ENCODE measurements around the gene MPZL3. TPM values are rescaled to one million over a fixed set of nuclear protein-coding genes. Genes with fewer than 3 reads are reported as not detected.

Gene MPZL3
- polyA plus RNA-seq, 5 donors: 5.5 to 9.2 (median 6.4) TPM

DNA sequence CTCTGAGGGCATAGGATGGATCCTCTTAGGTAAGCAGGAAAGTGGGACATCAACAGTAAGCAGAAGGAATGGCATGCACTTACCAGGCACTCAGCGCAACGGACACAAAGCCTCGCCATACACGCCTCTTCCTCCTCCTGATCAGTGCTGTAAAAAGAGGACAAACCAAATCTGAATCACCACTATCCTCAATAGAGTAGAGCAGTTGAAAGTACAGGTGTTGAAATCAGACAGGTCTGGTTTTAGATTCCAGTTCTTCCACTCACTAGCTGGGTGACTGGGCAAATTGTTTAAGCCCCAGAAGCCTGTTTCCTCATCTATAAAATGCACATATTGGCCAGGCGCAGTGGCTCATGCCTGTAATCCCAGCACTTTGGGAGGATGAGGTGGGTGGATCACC lies 18.8 kb downstream of the MPZL3 start:
- no peak for DNase-seq

DNA sequence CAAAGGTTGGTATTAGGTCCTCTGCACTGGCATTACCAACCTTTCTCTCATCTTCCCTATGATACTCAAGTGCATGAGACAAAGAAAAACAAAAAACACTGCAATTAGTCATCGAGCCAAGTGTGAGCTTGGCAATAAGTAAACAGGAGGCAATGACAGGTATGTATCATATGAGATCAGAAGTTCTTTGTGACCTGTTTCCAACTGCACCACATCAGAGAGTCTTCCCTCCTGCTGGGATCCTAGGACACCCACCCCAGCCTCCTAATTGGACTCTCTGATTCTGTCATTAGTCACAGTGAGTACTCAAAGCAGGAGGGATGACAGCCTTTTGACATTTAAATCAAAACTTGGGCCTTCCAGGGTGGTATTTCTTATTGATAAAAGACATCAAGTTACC lies 19.5 kb downstream of the MPZL3 start:
- DNase-seq: no peak

DNA sequence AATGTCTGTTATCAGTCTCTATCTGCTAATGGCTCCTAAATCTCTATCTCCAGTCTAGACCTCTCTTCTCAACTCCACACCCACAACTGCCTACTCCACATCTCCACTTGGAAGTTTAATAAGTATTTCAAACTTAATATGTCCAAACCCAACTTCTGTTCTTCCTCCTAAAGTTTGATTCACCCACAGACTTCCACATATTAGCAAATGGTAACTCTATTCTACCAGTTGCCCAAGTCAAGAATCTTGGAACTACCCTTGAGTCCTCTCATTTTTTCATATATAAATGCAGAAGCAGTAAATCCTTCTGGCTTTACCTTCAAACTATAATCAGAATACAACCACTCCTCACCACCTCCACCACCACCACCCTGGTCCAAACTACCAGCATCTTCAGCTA lies 20.7 kb downstream of the MPZL3 start:
- no peak for DNase-seq

DNA sequence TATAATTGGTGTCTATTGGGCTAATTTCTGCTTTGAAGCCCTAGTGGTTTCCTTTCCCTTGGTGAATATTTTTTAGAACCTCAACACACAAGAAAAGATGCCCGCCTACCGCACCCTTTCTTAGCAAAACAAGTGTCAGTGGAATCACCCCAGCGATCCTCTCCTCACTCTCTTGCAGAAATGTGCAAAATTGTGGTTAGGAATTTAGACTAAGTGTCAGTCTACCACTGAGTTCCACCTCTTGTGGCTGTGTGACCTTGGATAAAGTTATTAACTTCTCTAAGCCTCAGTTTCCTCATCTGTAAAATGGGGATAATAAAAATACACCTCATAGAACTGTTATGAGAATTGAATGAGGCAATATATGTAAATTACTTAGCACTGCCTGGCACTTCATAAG lies 22.1 kb downstream of the MPZL3 start:
- no peak for DNase-seq

DNA sequence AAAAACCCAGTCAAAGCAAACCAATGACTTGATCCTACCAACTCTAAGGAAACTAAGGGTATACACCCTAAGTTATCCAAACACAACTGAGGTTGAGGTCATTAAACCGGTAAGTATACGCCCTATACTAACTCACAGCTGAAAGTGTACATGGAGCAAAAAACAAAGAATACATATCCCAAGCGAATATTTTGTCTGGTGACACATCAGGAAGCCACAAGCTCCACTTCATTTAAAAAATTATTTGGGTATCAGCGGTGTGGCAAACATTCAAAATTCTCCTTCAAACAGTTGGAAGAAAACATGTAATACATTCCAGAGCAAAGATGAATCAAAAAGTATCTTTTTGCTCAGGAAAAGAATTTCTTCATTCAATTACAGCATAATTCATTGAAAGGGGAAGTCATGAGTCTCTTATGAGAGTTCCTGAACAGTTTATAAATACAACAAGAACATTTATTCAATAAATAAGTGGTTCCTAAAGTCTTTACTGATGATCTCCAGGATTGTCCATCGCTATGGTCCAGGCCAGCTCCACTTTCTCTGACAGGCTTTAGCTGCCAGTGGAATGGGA lies 22.8 kb downstream of the MPZL3 start:
- no peak for DNase-seq

DNA sequence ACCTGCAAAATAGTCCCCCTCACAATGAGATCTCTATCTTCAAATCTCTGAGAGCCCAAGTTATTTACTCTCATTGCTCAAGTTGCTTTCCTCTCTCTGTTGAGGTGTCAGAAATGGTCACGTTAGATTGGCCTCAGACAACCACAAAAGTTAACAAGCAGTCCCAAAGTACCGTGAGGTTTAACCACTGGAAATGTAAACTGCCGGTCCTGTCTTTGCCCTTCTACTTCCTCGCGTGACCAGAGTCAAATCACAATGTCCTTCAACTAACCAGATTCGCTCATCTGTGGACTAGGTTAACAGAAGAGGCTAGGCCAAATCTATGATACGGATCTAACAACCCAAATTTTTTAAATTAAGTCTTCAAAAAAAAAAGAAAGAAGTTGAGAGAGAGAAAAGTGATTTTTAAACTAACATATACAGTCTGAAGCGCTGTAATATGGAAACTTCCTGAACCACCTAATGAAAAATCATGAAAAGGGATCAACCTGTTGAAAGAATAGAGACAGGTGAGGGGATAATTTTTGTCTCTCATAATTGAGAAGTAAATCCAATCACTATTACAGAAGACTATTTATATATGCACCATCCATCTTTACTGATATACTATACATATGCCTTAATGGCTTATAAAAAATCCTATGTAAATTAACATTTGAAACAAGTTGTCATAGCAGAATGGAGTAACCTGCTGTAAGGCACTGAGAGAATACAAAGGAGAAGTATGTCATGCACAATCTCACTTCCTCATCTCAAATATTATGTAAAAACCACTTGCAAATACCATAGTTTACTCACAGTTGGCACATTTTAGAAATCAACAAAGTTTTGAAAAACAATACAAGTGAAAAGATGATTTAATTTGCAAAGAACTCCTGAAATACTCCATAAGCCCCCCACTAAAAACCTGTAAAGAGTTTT lies 24.0 kb downstream of the MPZL3 start:
- no peak for DNase-seq

DNA sequence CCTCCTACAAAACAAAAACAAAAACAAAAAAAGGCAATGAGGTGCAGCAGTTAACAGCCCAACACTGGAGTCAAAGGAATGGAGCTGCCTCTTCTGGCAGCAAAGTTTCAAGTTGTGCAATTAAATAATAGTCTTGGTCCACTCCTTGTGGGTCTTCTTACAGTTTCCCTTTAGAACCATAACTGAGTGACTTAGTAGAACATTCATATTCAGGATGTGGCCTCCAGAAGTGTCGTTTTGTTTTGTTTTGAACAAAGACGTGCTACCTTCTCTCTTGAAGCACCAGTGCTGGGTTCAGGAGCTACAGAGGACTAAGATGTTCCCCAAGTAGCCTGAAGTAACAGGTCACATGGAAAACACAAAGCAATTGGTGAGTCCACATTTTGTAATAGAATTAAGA lies 25.4 kb downstream of the MPZL3 start:
- no peak for DNase-seq

DNA sequence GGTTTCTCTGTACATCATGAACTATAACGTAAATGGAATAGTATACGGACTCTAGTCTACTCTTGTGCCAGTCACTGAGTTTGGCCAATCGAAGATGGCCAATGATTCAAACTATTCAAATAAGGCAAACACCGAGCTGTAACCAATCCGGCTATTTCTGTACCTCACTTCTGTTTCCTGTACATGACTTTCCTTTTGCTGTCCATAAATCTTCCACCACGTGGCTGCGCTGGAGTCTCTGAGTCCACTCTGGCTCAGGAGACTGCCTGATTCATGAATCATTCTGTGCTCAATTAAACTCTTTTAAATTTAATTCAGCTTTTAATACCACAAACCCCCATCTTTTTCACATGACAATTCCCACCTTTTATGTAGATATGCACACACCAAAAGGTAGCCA lies 25.9 kb downstream of the MPZL3 start:
- no peak for DNase-seq

DNA sequence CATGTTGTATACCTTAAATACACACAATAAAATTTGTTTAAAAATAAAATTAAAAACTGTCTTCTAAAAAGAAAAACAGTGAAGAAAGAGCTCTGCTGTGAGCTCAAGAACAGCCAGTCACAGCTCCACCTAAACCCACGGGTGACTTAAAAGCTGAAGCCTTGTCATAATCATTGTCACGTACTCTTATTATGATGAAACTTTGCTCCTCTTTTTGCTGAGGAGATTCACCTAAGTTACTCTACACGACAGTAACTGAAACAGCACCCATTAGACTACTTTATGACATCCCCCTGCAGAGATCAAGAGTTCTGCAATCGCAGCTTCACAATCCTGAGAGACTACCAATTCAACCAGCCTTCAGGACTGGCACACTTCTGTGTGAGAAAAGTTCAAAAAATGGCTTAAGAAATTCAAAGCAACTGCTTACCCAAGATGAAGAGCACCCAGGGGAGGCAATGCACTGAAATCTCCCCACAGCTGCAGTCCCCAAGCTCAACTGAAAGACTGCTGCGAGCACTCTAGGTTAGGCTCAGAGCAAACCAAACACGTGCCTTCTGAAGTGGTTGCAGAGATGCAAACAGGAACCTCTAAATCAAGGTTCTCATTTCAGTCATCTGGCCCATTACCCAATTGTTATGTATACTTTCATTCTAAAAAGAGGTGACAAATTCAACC lies 27.5 kb downstream of the MPZL3 start, which contains the start of gene JAML:
Gene JAML (minus strand): TSS at position 501 of the 678 bp plus-strand sequence. CDS start 10,145 bp downstream, outside the sequence.
- no peak for DNase-seq

DNA sequence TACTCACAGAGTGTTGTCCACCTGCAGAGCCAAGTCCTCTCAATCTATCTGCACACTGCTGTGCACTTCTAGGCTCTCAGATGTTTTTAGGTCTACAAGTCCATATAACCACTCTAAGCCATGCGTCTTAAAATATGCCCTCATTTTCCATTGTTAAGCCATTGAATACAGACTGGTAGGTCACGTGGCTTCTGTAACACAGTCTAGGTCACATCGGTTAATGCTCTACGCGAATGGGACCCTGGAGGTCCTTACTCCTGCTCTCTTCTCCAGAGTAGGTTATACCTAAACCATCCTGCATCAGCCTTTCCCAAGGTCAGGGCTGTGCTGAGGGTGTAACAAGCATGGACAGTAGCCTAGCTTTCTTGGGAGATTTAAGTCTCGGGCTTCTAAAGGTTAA lies 28.2 kb downstream of the MPZL3 start:
- DNase-seq: no peak

DNA sequence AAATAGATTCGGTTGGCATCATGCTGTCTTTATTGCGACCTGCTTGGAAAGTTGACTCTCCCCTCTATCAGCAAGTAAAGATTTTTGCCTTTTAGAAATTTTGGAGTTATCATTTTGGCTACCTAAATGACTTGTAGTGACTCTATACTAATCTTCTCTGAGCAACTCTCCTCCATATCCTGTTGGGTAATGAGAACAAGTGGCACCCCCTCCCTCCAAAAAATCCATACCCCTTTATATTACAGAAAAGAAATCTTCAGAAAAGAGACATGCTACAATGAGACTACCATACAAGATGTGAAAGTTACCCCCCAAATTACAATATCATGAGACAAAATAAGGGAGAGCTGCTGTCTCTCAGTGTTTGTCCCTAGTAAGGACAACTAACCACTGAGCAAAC lies 28.6 kb downstream of the MPZL3 start:
- no peak for DNase-seq

DNA sequence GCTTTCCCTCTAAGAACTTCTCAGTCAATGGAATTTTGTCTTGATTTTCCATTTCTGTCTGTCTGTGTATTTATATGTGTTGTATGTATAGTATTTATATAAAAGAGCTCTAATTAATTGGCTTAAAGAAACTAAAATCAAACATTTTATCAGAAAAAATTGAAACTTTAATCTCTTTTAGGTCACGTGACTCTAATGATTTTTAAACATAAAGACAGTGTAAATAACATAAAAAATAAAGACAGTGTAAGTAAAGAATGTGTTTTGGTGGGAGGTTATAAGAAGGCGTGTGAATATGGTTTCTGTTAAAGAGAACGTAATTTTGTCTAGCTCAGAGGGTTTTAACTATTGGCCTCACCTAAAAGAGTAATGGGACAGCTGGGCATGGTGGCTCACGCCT lies 29.7 kb downstream of the MPZL3 start:
- no peak for DNase-seq

DNA sequence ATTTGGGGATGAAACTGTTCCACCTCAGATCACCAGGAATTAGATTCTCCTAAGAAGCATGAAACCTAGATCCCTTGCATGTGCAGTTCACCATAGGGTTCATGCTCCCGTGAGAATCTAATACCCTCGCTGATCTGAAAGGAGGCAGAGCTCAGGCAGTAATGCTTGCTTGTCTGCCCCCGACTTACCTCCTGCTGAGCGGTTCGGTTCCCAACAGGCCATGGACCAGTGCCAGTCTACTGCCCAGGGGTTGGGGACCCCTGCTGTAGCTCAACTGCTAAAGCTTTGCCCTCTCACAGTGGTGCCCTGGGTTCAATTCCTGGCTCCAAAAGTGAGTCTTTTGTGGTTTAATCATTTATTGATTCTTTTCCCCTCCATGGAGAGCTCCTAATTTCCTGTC lies 30.7 kb downstream of the MPZL3 start:
- DNase-seq: no peak

DNA sequence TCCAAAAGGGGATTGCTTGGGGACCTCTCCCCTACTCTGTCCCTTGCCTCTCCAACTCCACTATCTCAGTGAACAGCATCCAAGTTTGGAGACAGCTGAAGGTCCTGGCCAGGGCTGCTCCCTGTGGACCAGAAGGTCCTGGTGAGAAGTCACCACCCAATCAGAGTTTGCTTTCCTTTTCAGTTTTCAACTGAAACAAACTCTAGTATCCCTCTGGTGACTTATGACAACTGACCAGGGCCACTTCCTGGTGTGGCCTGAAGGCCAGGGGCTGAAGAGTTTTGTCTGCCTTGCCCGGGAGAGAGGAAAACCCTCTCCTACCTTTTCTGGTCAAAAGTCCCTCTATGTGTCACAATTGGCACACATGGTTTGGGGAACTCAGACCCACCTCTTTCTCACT lies 32.4 kb downstream of the MPZL3 start:
- DNase-seq: no peak

DNA sequence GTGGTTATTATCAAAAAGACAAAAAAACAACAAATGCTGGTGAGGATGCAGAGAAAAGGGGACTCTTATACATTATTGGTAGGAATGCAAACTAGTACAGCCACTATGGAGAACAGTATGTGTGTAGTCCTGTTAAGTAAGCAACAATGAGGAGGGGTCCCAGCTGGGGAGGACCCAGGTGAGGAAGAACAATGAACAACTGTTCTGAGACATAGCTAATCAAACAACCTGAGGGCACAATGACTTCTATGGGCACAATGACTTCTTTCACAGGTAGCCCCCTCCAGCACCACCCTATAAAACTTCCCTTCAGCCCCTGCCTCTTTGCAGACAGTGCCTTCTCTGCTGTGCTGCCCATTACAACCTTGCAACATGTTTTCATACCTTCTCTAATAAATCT lies 32.9 kb downstream of the MPZL3 start:
- DNase-seq: no peak

DNA sequence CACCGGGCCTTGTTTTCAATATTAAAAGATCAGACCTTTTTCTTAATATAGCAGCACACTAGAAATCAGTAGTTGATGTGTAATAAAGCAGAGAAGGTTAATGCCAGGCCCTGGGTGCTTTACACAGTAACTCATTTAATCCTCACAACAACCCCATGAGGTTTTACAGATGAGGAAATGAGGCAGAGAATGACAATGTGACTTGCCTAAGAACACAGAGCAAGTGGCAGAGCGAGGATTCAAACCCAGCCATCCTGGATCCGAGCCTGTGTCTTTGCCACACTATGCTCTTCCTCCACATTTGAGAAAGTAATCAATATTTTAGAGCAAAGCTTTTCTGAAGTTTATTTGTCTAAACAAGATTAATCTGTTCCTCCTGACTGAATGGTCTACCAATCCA lies 34.6 kb downstream of the MPZL3 start:
- no peak for DNase-seq

DNA sequence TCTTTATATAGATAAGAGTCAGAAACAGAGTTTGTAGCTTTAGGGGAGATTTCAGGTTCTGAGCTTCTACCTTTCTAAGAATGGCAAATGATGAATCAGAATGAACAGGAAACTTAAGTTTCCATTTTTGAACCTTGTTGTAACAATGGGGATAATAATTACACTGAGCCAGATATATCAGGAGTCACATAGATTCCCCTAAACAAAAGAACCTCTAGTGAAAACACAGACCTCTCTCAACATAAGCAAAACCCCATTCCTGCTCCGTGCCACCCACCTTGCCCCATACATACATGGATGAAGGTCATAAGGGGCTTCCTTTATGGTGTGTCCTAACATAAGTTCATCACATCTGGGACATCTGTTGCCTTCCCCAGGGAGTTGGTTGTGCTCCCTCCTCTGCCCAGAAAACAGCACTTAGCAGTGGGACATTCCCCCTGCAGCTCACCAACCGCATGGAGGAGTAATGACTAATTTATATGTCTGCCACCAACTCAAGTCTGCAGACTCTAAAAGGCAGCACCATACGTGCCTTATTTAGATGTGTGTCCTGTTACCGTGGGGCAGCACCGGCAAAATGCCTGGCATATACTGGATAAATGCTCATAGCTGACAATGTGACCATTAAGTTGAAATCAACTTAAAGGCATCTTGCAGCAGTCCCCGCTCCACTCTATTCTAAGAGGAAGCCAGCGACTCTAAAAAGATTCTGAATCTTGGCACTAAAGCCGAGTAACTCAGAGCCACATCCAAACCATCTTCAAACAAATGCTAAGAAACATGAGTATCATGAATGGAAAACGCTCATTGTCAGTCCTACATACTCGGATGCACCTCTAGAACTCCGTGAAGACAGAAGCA lies 35.3 kb downstream of the MPZL3 start:
- no peak for DNase-seq

DNA sequence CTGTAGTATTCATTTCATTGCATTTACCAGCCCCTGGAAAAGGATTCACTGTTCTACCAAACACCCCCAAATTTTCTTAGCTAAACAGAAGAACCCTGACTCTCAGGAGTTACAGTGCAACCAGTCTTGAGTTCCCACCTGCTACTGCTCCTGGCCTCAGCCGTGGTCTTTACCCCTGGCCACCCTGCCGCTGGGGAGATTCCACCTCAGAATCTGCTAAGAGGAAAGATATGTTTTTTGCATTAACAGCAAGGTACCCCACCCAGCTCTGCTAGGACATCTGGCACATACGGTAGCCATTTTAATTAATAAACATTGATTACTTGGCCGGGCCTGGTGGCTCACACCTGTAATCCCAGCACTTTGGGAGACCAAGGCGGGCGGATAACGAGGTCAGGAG lies 36.4 kb downstream of the MPZL3 start:
- DNase-seq: no peak

DNA sequence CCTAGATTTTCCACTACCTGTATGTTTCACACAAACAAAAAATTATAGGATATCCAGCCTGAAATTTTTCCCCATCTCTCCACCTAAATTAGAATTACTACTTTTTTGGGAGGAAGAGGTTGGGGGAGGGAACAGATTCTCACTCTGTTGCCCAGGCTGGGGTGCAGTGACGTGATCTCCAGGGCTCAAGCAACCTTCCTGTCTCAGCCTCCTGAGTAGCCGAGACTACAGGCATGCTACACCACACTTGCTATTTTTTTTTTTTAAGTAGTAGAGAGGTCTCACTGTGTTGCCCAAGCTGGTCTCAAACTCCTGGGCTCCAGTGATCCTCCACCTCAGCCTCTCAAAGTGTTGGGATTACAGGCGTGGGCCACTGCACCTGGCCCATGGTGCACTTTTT lies 36.9 kb downstream of the MPZL3 start:
- DNase-seq: no peak

DNA sequence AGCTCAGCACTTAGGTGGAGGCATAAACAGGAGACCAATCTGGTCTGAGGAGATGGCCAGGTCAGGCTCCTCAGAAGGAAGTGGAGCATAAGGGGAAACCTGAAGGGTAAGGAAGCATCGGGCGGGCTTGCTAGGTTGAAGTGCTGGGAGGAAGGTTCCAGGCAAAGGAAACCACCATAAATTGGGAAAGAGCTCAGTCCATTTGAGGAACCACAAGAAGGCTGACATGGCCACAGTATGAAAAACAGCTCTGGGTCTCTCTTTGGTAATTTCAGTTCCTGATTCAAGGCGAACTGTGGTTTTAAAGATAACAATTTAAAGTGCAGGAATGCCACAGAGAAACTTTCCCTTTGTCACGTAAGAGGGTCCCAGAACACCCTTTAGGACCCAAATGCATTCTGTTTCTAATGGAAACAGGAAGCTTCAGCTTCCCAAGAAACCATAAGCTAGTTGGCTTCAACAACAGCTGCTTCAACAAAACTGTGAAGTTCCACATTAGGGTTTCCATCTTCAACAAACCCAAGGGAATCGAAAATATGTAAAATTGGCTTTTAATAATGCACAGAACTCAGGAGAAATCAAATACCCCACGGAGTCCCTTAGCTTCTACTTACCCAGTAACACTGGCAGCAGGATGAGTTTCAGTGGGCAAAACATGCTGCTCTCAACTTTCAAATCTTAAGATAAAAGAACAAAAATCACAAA lies 37.8 kb downstream of the MPZL3 start:
- no peak for DNase-seq

DNA sequence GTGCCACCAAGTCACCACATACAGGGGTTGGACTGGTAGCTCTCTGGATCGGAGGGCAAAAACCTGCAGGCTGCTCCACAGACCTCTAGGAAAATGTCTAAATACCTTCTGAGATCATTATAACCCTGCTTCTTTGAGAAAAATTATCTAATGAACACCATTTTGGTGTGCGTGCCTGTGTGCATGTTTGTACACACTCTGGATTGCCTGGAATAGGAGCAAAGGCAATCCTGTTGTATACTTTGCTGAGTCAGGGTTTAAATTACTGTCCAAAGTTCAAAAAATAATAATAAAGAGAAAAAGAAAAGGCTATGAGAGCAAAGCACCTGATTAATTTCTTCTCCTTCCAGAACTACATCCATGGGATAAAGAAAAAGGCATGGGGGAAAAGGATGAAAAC lies 38.4 kb downstream of the MPZL3 start:
- DNase-seq: no peak
